ENCODE measurements around the gene ELMO1. TPM values are rescaled to one million over a fixed set of nuclear protein-coding genes. Genes with fewer than 3 reads are reported as not detected.

Gene ELMO1
- polyA plus RNA-seq, 1 experiment: not detected

DNA sequence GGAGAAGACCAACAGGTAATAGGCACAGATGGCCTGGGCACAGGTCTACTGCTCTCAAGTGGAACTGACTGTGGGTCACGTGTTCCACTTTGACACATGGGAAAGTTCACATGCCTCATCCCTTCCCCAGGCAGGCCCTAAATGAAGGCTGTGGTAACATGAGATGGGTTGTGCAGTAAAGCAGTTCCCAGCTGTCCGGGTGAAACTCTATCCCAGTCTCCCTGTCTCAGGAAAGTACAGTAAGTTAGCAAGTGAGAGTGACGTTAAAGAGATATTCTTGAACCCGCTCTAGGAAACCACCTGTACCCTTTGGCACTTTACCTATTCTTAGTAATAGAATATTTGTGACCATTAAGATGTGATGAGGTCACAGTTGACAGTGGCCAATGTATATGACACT is 380.6 kb downstream of the ELMO1 start:
- Histone ChIP-seq H3K4me3 (ENCODE audit: low read depth, low read length) (no peak overlapping the region), H3K36me3 (ENCODE audit: control insufficient read depth, insufficient read depth, low read length) (no peaks in the 10 kb centered on the region), H3K27me3 (ENCODE audit: control insufficient read depth, insufficient read depth, low read length) (no peaks in the 10 kb centered on the region)
- TF ChIP-seq, protein P1, sequence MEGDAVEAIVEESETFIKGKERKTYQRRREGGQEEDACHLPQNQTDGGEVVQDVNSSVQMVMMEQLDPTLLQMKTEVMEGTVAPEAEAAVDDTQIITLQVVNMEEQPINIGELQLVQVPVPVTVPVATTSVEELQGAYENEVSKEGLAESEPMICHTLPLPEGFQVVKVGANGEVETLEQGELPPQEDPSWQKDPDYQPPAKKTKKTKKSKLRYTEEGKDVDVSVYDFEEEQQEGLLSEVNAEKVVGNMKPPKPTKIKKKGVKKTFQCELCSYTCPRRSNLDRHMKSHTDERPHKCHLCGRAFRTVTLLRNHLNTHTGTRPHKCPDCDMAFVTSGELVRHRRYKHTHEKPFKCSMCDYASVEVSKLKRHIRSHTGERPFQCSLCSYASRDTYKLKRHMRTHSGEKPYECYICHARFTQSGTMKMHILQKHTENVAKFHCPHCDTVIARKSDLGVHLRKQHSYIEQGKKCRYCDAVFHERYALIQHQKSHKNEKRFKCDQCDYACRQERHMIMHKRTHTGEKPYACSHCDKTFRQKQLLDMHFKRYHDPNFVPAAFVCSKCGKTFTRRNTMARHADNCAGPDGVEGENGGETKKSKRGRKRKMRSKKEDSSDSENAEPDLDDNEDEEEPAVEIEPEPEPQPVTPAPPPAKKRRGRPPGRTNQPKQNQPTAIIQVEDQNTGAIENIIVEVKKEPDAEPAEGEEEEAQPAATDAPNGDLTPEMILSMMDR (IDR thresholded peaks at IDR 0.05; ENCODE audit: insufficient read depth, low read depth, low read length): no peak
- POLR2A ChIA-PET: no interaction called here
- no peak for DNase-seq (ENCODE audit: low read depth)
- CTCF ChIA-PET: interaction anchor here (0.9 to 1.5 kb wide), 2 partner anchors 81 to 113 kb away, joined by 3 read pairs; no protein-coding TSS in a partner anchor

- CTCF ChIA-PET: interaction anchor here (0.6 kb wide), 1 partner anchor 9 kb away, joined by 3 read pairs; no protein-coding TSS in a partner anchor
- Histone ChIP-seq H3K27me3 (ENCODE audit: control insufficient read depth, insufficient read depth, low read length) (no peaks in the 10 kb centered on the region), H3K36me3 (ENCODE audit: control insufficient read depth, insufficient read depth, low read length) (no peaks in the 10 kb centered on the region), H3K4me3 (ENCODE audit: low read depth, low read length) (no peak overlapping the region)
- POLR2A ChIA-PET: no interaction called here
- no peak for DNase-seq (ENCODE audit: low read depth)
- TF ChIP-seq, protein P1 (IDR thresholded peaks at IDR 0.05; ENCODE audit: insufficient read depth, low read depth, low read length): no peak
Measured at GRCh38 chr7:37065779-37066271, 382.8 kb downstream of the ELMO1 start.

DNA sequence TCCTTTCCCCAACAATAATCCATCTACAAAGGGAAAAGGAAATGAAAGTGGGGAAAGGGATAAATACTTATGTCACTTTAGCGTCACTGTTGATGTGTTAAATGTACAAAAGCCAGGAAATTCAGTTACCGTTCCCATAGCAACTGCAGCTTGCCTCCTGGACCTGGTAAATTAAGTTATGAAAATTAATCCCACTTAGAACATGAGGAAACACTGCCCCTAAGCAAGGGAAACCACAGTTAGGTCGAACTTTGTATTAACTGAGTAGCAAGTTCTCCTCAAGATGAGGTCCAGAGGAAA is 386.2 kb downstream of the ELMO1 start:
- CTCF ChIA-PET: interaction anchor here (1.4 kb wide), 1 partner anchor 75 kb away, joined by 3 read pairs; no protein-coding TSS in a partner anchor
- TF ChIP-seq, protein P1 (IDR thresholded peaks at IDR 0.05; ENCODE audit: insufficient read depth, low read depth, low read length): no peak
- POLR2A ChIA-PET: no interaction called here

DNA sequence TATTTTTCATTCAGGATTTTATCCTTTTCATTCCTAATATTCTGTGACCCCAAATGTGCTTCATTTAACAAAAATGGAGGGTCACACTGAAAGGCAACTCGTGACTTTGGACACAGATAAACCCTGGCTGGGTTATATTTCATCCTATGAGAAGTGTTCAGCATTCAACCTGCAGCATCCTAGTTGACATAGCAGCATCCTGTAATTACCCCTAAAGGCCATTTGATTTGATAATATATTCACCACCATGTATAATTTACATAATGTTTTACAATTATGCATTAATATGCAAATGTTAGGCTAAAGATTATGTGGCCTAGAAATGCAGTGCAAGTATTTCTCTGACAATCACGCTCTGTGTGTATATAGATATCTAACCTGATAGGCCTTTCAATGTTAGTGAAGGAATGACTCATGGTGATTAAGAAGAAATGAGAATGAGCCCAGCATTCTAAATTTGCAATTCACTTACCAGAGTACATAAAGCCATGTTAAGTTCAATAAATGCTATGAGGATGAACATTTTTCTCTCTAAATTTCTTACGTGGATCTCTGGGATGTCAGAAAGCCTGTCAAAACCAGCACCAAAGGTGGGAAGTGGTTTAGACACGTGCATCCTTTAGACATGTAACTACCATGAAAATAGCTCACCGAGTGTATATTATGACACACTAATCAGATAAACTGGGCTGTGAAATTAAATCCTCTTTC is 386.7 kb downstream of the ELMO1 start:
- ChIA-PET POLR2A (no interaction called here), CTCF (no interaction called here)
- Histone ChIP-seq H3K4me3 (ENCODE audit: low read depth, low read length) (no peak overlapping the region), H3K27me3 (ENCODE audit: control insufficient read depth, insufficient read depth, low read length) (no peaks in the 10 kb centered on the region), H3K36me3 (ENCODE audit: control insufficient read depth, insufficient read depth, low read length) (no peaks in the 10 kb centered on the region)
- TF ChIP-seq, protein P1 (IDR thresholded peaks at IDR 0.05; ENCODE audit: insufficient read depth, low read depth, low read length): no peak
- DNase-seq (ENCODE audit: low read depth): no peak

More for the DNA sequence above, 386.2 kb downstream of the ELMO1 start:
- Histone ChIP-seq H3K27me3 (ENCODE audit: control insufficient read depth, insufficient read depth, low read length) (no peaks in the 10 kb centered on the region), H3K4me3 (ENCODE audit: low read depth, low read length) (no peak overlapping the region), H3K36me3 (ENCODE audit: control insufficient read depth, insufficient read depth, low read length) (no peaks in the 10 kb centered on the region)
- no peak for DNase-seq (ENCODE audit: low read depth)

GRCh38 chr7:37056234-37056912 is 392.3 kb downstream of the ELMO1 start:
- Histone ChIP-seq H3K27me3 (ENCODE audit: control insufficient read depth, insufficient read depth, low read length) (no peaks in the 10 kb centered on the region), H3K36me3 (ENCODE audit: control insufficient read depth, insufficient read depth, low read length) (no peaks in the 10 kb centered on the region), H3K4me3 (ENCODE audit: low read depth, low read length) (no peak overlapping the region)
- POLR2A ChIA-PET: no interaction called here
- CTCF ChIA-PET: interaction anchor here (0.5 to 1.7 kb wide), 2 partner anchors 9 to 145 kb away, joined by 3 read pairs; no protein-coding TSS in a partner anchor
- DNase-seq (ENCODE audit: low read depth): no peak
- TF ChIP-seq, protein P1 (IDR thresholded peaks at IDR 0.05; ENCODE audit: insufficient read depth, low read depth, low read length): no peak

Measured in BJ (cell line).